HT-29 (cell line): ENCODE measurements around the gene HPX. TPM values are rescaled to one million over a fixed set of nuclear protein-coding genes. Genes with fewer than 3 reads are reported as not detected.

Experiments
- DNase-seq: peaks from one replicate; pipeline ENCODE4 v3.0.0-alpha.2; 2015; ENCODE audit warnings: low spot score
- total RNA-seq: library from RNA; depleted of rRNA; stranded (reverse); fragments of >200 nt; shearing (Covaris generic); gene quantifications from 2 replicates; pipeline ENCODE4 v1.2.3, GENCODE V29; 2014

The HPX gene
- total RNA-seq, 1 experiment from 2014 or later = 0.25 TPM

GRCh38 chr11:6468712-6469495 lies 28.1 kb upstream of the HPX start:
- DNase-seq = peak; percentile 90

GRCh38 chr11:6459099-6459450 lies 18.3 kb upstream of the HPX start:
- DNase-seq = no peak

GRCh38 chr11:6458352-6459098 lies 17.7 kb upstream of the HPX start:
- DNase-seq = no peak

- DNase-seq = no peak
Observed at GRCh38 chr11:6457581-6458320, 17.0 kb upstream of the HPX start.

- DNase-seq = no peak
Observed at GRCh38 chr11:6456361-6457073, 15.7 kb upstream of the HPX start.

- no peak for DNase-seq
Observed at GRCh38 chr11:6455070-6455469, 14.3 kb upstream of the HPX start.

GRCh38 chr11:6453152-6453551 lies 12.4 kb upstream of the HPX start:
- DNase-seq = no peak

GRCh38 chr11:6452219-6452618 lies 11.4 kb upstream of the HPX start:
- DNase-seq = no peak

- no peak for DNase-seq
Observed at GRCh38 chr11:6448574-6448973, 7.8 kb upstream of the HPX start.

- peak; percentile 44 for DNase-seq
Observed at GRCh38 chr11:6443269-6444003, 2.6 kb upstream of the HPX start.

GRCh38 chr11:6442441-6442840 lies 1.7 kb upstream of the HPX start:
- no peak for DNase-seq

GRCh38 chr11:6438979-6439571 lies 1.7 kb downstream of the HPX start:
- peak; percentile 83 for DNase-seq

- DNase-seq = no peak
Observed at GRCh38 chr11:6437993-6438392, 2.8 kb downstream of the HPX start.

GRCh38 chr11:6437423-6437822 lies 3.4 kb downstream of the HPX start:
- no peak for DNase-seq

- DNase-seq = no peak
Observed at GRCh38 chr11:6433998-6434660, 6.7 kb downstream of the HPX start.

- DNase-seq = no peak
Observed at GRCh38 chr11:6431861-6432260, 8.9 kb downstream of the HPX start.

GRCh38 chr11:6427516-6427915 lies 13.3 kb downstream of the HPX start:
- DNase-seq = no peak

GRCh38 chr11:6420677-6421076 lies 20.1 kb downstream of the HPX start:
- DNase-seq = no peak

GRCh38 chr11:6419009-6419631 lies 21.7 kb downstream of the HPX start, which contains the start of gene APBB1:
TSS of gene APBB1 (minus strand) at chr11:6419094. CDS start at chr11:6411347, 7,747 bp downstream.
- DNase-seq = no peak
